GM21619 (cell line): ENCODE measurements around the gene RAET1G.

Experiments
- ATAC-seq: cut with Tn5 transposase; IDR thresholded peaks from one replicate; pipeline ENCODE4 v1.9.1; 2021; ENCODE audit not compliant: unreplicated experiment

Gene RAET1G

GRCh38 chr6:149871182-149871581, 51.7 kb downstream of the RAET1G start:
- ATAC-seq: no peak

GRCh38 chr6:149869275-149869892, 53.5 kb downstream of the RAET1G start:
- ATAC-seq: no peak

GRCh38 chr6:149867876-149868640, 54.9 kb downstream of the RAET1G start:
- no peak for ATAC-seq
